B cell (primary cell): ENCODE data around the gene EDDM13. TPM values are rescaled to one million over a fixed set of nuclear protein-coding genes. Genes with fewer than 3 reads are reported as not detected.
"Not testable (repeated sequence)": the region's sequence is repeated elsewhere in the genome, so short reads cannot be mapped to it uniquely, and the experiment has no call there.

Source experiments
- ATAC-seq: fragments of 200-7000 bp; cut with Tn5 transposase; one replicate; pipeline ENCODE4 v1.10.0; 2021; ENCODE audit warnings: low read depth, mild to moderate bottlenecking, moderate number of reproducible peaks, moderate library complexity
- CTCF ChIA-PET: fragments of 350-600 bp; sonication (Branson Sonifier 250); formaldehyde crosslinking; loops from one replicate; lab custom pipeline; 2021; ENCODE audit warnings: antibody characterized with exemption, inconsistent platforms; lab: Charles Lee
- POLR2A ChIA-PET: fragments of 350-600 bp; sonication (Branson Sonifier 250); formaldehyde crosslinking; loops from one replicate; lab custom pipeline; 2021; ENCODE audit warnings: antibody characterized with exemption; lab: Charles Lee
- DNase-seq: peaks from one replicate; pipeline ENCODE4 v3.0.0; 2013
- H2AFZ ChIP-seq: 2 replicates; pipeline ENCODE4 v1.6.1; 2012; ENCODE audit warnings: mild to moderate bottlenecking, low read depth, low read length; ENCODE audit not compliant: insufficient read depth, poor library complexity, severe bottlenecking
- H3K27ac ChIP-seq, 2 donors: 1 replicate in 1 of 2; 2 replicates in 1 of 2; pipeline ENCODE4 v1.5.1; 2012 to 2013; ENCODE audit warnings: low read length in 2 of 2, mild to moderate bottlenecking in 2 of 2, moderate library complexity in 1 of 2
- H3K27me3 ChIP-seq, 4 experiments: fragments of 200-600 bp in 1 of 4; sonication (generic) in 1 of 4; replicated peaks in 1 of 4; 1 replicate in 2 of 4; 2 replicates in 2 of 4; pipeline versions ENCODE4 v1.6.1 to v1.7.0; 2013 to 2016; ENCODE audit warnings: low read length in 3 of 4, mild to moderate bottlenecking in 2 of 4, mixed read lengths in 1 of 4, moderate library complexity in 1 of 4; ENCODE audit not compliant: insufficient read depth in 4 of 4, control insufficient read depth in 3 of 4; ENCODE audit errors: control extremely low read depth in 1 of 4
- H3K36me3 ChIP-seq, 2 experiments: replicated peaks in 1 of 2; 1 replicate in 1 of 2; 2 replicates in 1 of 2; pipeline versions ENCODE4 v1.6.1 to v1.7.1; 2013; ENCODE audit warnings: low read length in 1 of 2; ENCODE audit not compliant: insufficient read depth in 2 of 2, control insufficient read depth in 1 of 2; ENCODE audit errors: control extremely low read depth in 1 of 2, extremely low read depth in 1 of 2
- H3K4me1 ChIP-seq, 2 donors: fragments of 200-600 bp in 1 of 2; sonication (generic) in 1 of 2; 1 replicate in 1 of 2; 2 replicates in 1 of 2; pipeline versions ENCODE4 v1.5.1 to v1.6.1; 2013 to 2017; ENCODE audit warnings: low read length in 2 of 2; ENCODE audit not compliant: control insufficient read depth in 2 of 2, insufficient read depth in 2 of 2
- H3K4me2 ChIP-seq: replicated peaks from 2 replicates; pipeline ENCODE3; 2012; ENCODE audit warnings: mild to moderate bottlenecking, low read depth, low read length; ENCODE audit not compliant: poor library complexity, severe bottlenecking
- H3K4me3 ChIP-seq, 5 experiments: fragments of 200-600 bp in 1 of 5; sonication (generic) in 1 of 5; 1 replicate in 3 of 5; 2 replicates in 2 of 5; pipeline versions ENCODE4 v1.5.1 to v1.7.0; 2011 to 2016; ENCODE audit warnings: low read length in 4 of 5, mild to moderate bottlenecking in 4 of 5, low read depth in 2 of 5, control low read depth in 1 of 5, moderate library complexity in 1 of 5; ENCODE audit not compliant: insufficient read depth in 1 of 5; ENCODE audit errors: control extremely low read depth in 1 of 5, extremely low read depth in 1 of 5
- H3K79me2 ChIP-seq: fragments of 200-600 bp; sonication (generic); one replicate; pipeline ENCODE4 v1.6.0; 2016; ENCODE audit warnings: low read length; ENCODE audit not compliant: control insufficient read depth, insufficient read depth
- H3K9ac ChIP-seq: fragments of 200-600 bp; sonication (generic); 2 replicates; pipeline ENCODE4 v1.6.1; 2017; ENCODE audit warnings: mild to moderate bottlenecking, low read length, moderate library complexity
- H3K9me3 ChIP-seq, 3 donors: one replicate each; pipeline versions ENCODE4 v1.6.1 to v1.7.1; 2013; ENCODE audit warnings: low read length in 2 of 3; ENCODE audit not compliant: control insufficient read depth in 2 of 3, insufficient read depth in 1 of 3; ENCODE audit errors: control extremely low read depth in 1 of 3
- H4K20me1 ChIP-seq: 2 replicates; pipeline ENCODE4 v1.6.0; 2012; ENCODE audit warnings: mild to moderate bottlenecking, low read length; ENCODE audit not compliant: insufficient read depth, control insufficient read depth, poor library complexity, severe bottlenecking
- H3K27ac Mint-ChIP-seq: one replicate; pipeline ENCODE4 v1.8.0; 2021; ENCODE audit warnings: mixed read lengths
- H3K27me3 Mint-ChIP-seq: one replicate; pipeline ENCODE4 v1.8.0; 2021; ENCODE audit warnings: mixed read lengths
- H3K4me1 Mint-ChIP-seq: one replicate; pipeline ENCODE4 v1.8.0; 2021; ENCODE audit warnings: mixed read lengths
- H3K4me3 Mint-ChIP-seq: one replicate; pipeline ENCODE4 v1.8.0; 2021; ENCODE audit warnings: mixed read lengths
- H3K9me3 Mint-ChIP-seq: one replicate; pipeline ENCODE4 v1.8.0; 2022; ENCODE audit warnings: mixed read lengths; ENCODE audit not compliant: insufficient read depth
- CTCF ChIP-seq: fragments of 200-600 bp; IDR thresholded peaks from one replicate; pipeline ENCODE4 v1.8.0; 2022; ENCODE audit warnings: antibody characterized with exemption, mild to moderate bottlenecking
- EZH2 ChIP-seq: IDR thresholded peaks from 2 replicates; pipeline ENCODE4 v1.6.1; 2012; ENCODE audit warnings: borderline replicate concordance, low read depth, mild to moderate bottlenecking, moderate library complexity, low read length; ENCODE audit not compliant: insufficient read depth, poor library complexity, severe bottlenecking
- WGBS: methylation state at CpG from one replicate; pipeline ENCODE4 v1.1.5; 2013; ENCODE audit warnings: missing lambda C conversion rate; ENCODE audit not compliant: insufficient coverage; 5-methylcytosine and 5-hydroxymethylcytosine counted together
- intact Hi-C: fragments of 100-400 bp; cut with micrococcal nuclease; formaldehyde crosslinking; loops from one replicate; pipeline ENCODE4 v1.10.0; 2022
- polyA plus RNA-seq: library from polyadenylated mRNA; depleted of rRNA; stranded (reverse); fragments of >200 nt; gene quantifications from 2 replicates; pipeline ENCODE4 v1.2.3, GENCODE V29; 2012
- total RNA-seq, 2 donors: library from RNA; stranded (reverse); fragments of 120-200 nt in 1 of 2; gene quantifications; 1 replicate in 1 of 2; 2 replicates in 1 of 2; pipeline versions ENCODE4 v1.2.3 to v1.2.4, GENCODE V29; 2013 to 2022

Gene EDDM13
- total and polyA plus RNA-seq, 2 donors (not counting 1 experiment from before 2014, with no cell fraction given), result not detected

GRCh38 chr19:56304243-56304642 lies 31.7 kb downstream of the EDDM13 start:
- POLR2A ChIA-PET, result no interaction called here
- H3K4me2 ChIP-seq, result no peak overlapping the region
- H3K27ac ChIP-seq, result no peak overlapping the region
- CTCF ChIA-PET, result no interaction called here
- H3K36me3 ChIP-seq, result peaks cover 0 to 12% of the 10 kb centered on the region in 2 experiments
- no peaks in the 10 kb centered on the region for H3K4me1 ChIP-seq
- H3K4me3 ChIP-seq, result no peak overlapping the region
- ATAC-seq, result no peak
- Mint-ChIP-seq H3K4me3 (no peak overlapping the region), H3K27me3 (no peaks in the 10 kb centered on the region), H3K9me3 (no peaks in the 10 kb centered on the region), H3K27ac (no peak overlapping the region), H3K4me1 (peaks cover 7% of the 10 kb centered on the region)
- no peaks in the 10 kb centered on the region for H3K9me3 ChIP-seq
- no peaks in the 10 kb centered on the region for H3K27me3 ChIP-seq
- no peak overlapping the region for H2AFZ ChIP-seq
- H4K20me1 ChIP-seq, result no peaks in the 10 kb centered on the region
- no peak for TF ChIP-seq CTCF
- no peak for TF ChIP-seq EZH2
- 97% methylated on average over 9 of the region's 9 CpGs for WGBS
- no peaks in the 10 kb centered on the region for H3K79me2 ChIP-seq
- no peak overlapping the region for H3K9ac ChIP-seq
- DNase-seq, result no peak
- intact Hi-C loops, result no loop called here

- peaks cover 0 to 18% of the 10 kb centered on the region in 2 experiments for H3K36me3 ChIP-seq
- ATAC-seq (no peak), DNase-seq (no peak)
- POLR2A ChIA-PET, result no interaction called here
- H2AFZ ChIP-seq, result no peak overlapping the region
- Mint-ChIP-seq H3K9me3 (no peaks in the 10 kb centered on the region), H3K4me3 (no peak overlapping the region), H3K27me3 (no peaks in the 10 kb centered on the region), H3K27ac (no peak overlapping the region), H3K4me1 (peaks cover 7% of the 10 kb centered on the region)
- H3K9me3 ChIP-seq, result no peaks in the 10 kb centered on the region
- H3K4me1 ChIP-seq, result no peaks in the 10 kb centered on the region
- H3K27ac ChIP-seq, result no peak overlapping the region
- 95% methylated on average over 4 of the region's 11 CpGs for WGBS
- no peak for TF ChIP-seq EZH2
- no peak overlapping the region for H3K4me3 ChIP-seq
- no peaks in the 10 kb centered on the region for H4K20me1 ChIP-seq
- CTCF ChIA-PET, result no interaction called here
- H3K4me2 ChIP-seq, result no peak overlapping the region
- H3K27me3 ChIP-seq, result no peaks in the 10 kb centered on the region
- H3K9ac ChIP-seq, result no peak overlapping the region
- no peaks in the 10 kb centered on the region for H3K79me2 ChIP-seq
- intact Hi-C loops, result no loop called here
These were observed 33.5 kb downstream of the EDDM13 start for GRCh38 chr19:56306016-56306415.

- H3K27me3 ChIP-seq, H3K4me2 ChIP-seq, H3K4me3 ChIP-seq, H3K27ac ChIP-seq, H3K9me3 Mint-ChIP-seq, POLR2A ChIA-PET, H3K27me3 Mint-ChIP-seq, intact Hi-C loops, H2AFZ ChIP-seq, H4K20me1 ChIP-seq, H3K9ac ChIP-seq, H3K9me3 ChIP-seq, H3K79me2 ChIP-seq, ATAC-seq, DNase-seq, H3K4me1 ChIP-seq, H3K4me1 Mint-ChIP-seq, H3K4me3 Mint-ChIP-seq, H3K27ac Mint-ChIP-seq, CTCF ChIA-PET: not testable (repeated sequence)
- WGBS, result 100% methylated on average over 2 of the region's 6 CpGs
- H3K36me3 ChIP-seq, result peaks cover 0 to 15% of the 10 kb centered on the region in 2 experiments
These were observed 34.5 kb downstream of the EDDM13 start for GRCh38 chr19:56307062-56307461.
